ENCODE results near the gene PNCK. TPM values are rescaled to one million over a fixed set of nuclear protein-coding genes. Genes with fewer than 3 reads are reported as not detected.
"Not testable (repeated sequence)": the region's sequence is repeated elsewhere in the genome, so short reads cannot be mapped to it uniquely, and the experiment has no call there.

The PNCK gene
- polyA plus RNA-seq, 3 donors = 8.3 to 12.7 (median 10.2) TPM

- peak; percentile 60 for DNase-seq
Measured at GRCh38 chrX:153687121-153688039, 13.8 kb upstream of the PNCK start, which contains the start of gene SLC6A8. Gene SLC6A8, plus strand, starts transcription at chrX:153687926. Its CDS starts 649 bp downstream, at chrX:153688575.

- DNase-seq = no peak
Measured at GRCh38 chrX:153686711-153687110, 13.1 kb upstream of the PNCK start.

- no peak for DNase-seq
Measured at GRCh38 chrX:153685751-153686696, 12.4 kb upstream of the PNCK start.

GRCh38 chrX:153685156-153685536 lies 11.5 kb upstream of the PNCK start:
- DNase-seq = no peak

- DNase-seq = no peak
Measured at GRCh38 chrX:153684467-153685155, 11.0 kb upstream of the PNCK start.

GRCh38 chrX:153683486-153683885 lies 9.9 kb upstream of the PNCK start:
- DNase-seq = not testable (repeated sequence)

- DNase-seq = no peak
Measured at GRCh38 chrX:153681175-153681574, 7.6 kb upstream of the PNCK start.

- DNase-seq = no peak
Measured at GRCh38 chrX:153674219-153674851, 722 bp upstream of the PNCK start.

GRCh38 chrX:153672531-153673427 lies 834 bp downstream of the PNCK start:
- no peak for DNase-seq

- DNase-seq = no peak
Measured at GRCh38 chrX:153671589-153672530, 1.8 kb downstream of the PNCK start.

GRCh38 chrX:153670748-153671588 lies 2.6 kb downstream of the PNCK start:
- DNase-seq = no peak

- DNase-seq = no peak
Measured at GRCh38 chrX:153669901-153670731, 3.5 kb downstream of the PNCK start.

- no peak for DNase-seq
Measured at GRCh38 chrX:153669174-153669890, 4.3 kb downstream of the PNCK start.

- DNase-seq = no peak
Measured at GRCh38 chrX:153668423-153669173, 5.0 kb downstream of the PNCK start.

- DNase-seq = peak; percentile 80
Measured at GRCh38 chrX:153667956-153668396, 5.6 kb downstream of the PNCK start.

All from renal pelvis (tissue), 4 donors.